ENCODE measurements around the gene CAST.
A peak's percentile ranks its signal among the peaks of the same experiment; 100 is the strongest.

The CAST gene

DNA sequence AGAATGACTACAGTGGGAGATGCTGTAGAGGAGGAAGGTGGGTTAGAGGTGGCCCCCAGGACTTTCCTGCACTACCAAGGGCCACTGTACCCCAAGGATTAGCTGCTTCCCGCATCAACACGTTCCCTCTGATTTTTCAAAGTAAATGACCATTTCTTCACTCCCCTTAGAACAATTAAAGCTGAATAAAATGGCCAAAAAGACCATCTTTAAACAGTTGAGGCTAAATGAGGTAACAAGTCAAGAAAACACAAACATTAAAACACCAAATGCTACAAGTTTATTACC, 146.3 kb downstream of the CAST start:
- TF ChIP-seq CTCF (IDR thresholded peaks at IDR 0.05; ENCODE audit: low read depth, low read length, poor library complexity, severe bottlenecking) = no peak
- TF ChIP-seq EZH2phosphoT487 (IDR thresholded peaks at IDR 0.05; ENCODE audit: borderline replicate concordance, low read length) = no peak

DNA sequence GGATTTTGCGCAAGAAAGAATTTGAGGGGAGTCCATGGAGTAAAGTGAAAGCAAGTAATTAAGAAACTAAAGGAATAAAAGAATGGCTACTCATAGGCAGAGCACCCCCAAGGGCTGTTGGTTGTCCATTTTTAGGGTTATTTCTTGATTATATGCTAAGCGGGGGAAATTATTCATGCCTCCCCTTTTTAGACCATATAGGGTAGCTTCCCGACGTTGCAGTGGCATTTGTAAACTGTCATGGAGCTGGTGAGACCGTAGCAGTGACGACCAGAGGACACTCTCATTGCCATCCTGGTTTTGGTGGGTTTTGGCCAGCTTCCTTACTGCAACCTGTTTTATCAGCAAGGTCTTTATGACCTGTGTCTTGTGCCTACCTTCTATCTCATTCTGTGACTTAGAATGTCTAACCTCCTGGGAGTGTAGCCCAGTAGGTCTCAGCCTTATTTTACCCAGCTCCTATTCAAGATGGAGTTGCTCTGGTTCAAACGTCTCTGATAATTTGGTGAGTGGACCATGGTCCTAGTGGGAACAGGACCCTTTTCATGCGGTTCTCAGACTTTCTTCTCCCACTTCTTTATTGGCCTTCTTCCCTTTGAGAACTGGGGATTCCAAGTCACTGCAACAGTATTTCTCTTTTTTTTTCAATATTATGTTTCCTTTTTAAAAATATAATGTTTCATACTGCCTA, 146.8 kb downstream of the CAST start:
- peak overlapping the region; percentile 80 for H3K4me2 ChIP-seq (ENCODE audit: low read length)

More for the DNA sequence above, 146.3 kb downstream of the CAST start:
- peak overlapping the region; percentile 95 for H3K4me3 ChIP-seq (ENCODE audit: low read length)
- no peaks in the 10 kb centered on the region for H3K9me3 ChIP-seq (ENCODE audit: control insufficient read depth, insufficient read depth, low read length)
- H4K20me1 ChIP-seq (ENCODE audit: control insufficient read depth, insufficient read depth, low read depth, low read length) = no peaks in the 10 kb centered on the region
- no peaks in the 10 kb centered on the region for H3K9me2 ChIP-seq (replicated peaks; ENCODE audit: control insufficient read depth, low read length)
- peak overlapping the region; percentile 76 for H3K27ac ChIP-seq (ENCODE audit: low read depth, low read length)
- peaks cover 9% of the 10 kb centered on the region for H3K36me3 ChIP-seq (ENCODE audit: control insufficient read depth, low read length)
- H3F3A ChIP-seq (ENCODE audit: control insufficient read depth, insufficient read depth) = no peaks in the 10 kb centered on the region
- peak overlapping the region; percentile 80 for H3K4me2 ChIP-seq (ENCODE audit: low read length)
- H3K79me2 ChIP-seq (ENCODE audit: control insufficient read depth, low read length) = peaks cover 41% of the 10 kb centered on the region
- no peaks in the 10 kb centered on the region for H3K27me3 ChIP-seq (ENCODE audit: control insufficient read depth, low read length)
- peaks cover 29% of the 10 kb centered on the region for H3K4me1 ChIP-seq (ENCODE audit: control insufficient read depth, low read length)

DNA sequence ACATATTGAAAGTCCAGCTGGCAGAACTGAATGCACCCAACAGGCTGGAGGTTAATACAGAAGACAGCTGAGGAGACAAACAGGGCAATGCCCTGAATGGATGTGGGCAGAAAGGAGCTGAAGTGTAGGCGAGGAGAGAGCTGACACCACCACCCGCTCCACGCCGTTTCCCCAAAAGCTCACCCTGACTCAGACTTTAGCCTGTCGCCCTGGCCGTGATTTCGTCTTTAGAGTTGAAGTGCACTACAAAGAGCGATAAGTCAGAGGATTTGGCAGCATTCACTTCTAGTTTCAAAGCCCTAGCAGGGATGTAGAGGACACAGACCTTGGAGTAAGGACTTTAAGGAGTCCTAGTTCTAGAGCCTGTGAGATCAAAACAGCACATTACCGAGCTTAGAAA, 147.7 kb downstream of the CAST start:
- Histone ChIP-seq H3K4me2 (ENCODE audit: low read length) (no peak overlapping the region), H3K79me2 (ENCODE audit: control insufficient read depth, low read length) (peaks cover 28% of the 10 kb centered on the region), H3K4me1 (ENCODE audit: control insufficient read depth, low read length) (peaks cover 25% of the 10 kb centered on the region), H3F3A (ENCODE audit: control insufficient read depth, insufficient read depth) (no peaks in the 10 kb centered on the region), H3K27me3 (ENCODE audit: control insufficient read depth, low read length) (no peaks in the 10 kb centered on the region), H3K9me2 (replicated peaks; ENCODE audit: control insufficient read depth, low read length) (no peaks in the 10 kb centered on the region), H3K36me3 (ENCODE audit: control insufficient read depth, low read length) (no peaks in the 10 kb centered on the region), H3K9me3 (ENCODE audit: control insufficient read depth, insufficient read depth, low read length) (no peaks in the 10 kb centered on the region), H3K27ac (ENCODE audit: low read depth, low read length) (no peak overlapping the region), H4K20me1 (ENCODE audit: control insufficient read depth, insufficient read depth, low read depth, low read length) (no peaks in the 10 kb centered on the region), H3K4me3 (ENCODE audit: low read length) (no peak overlapping the region)
- TF ChIP-seq CTCF (IDR thresholded peaks at IDR 0.05; ENCODE audit: low read depth, low read length, poor library complexity, severe bottlenecking) (no peak), EZH2phosphoT487 (IDR thresholded peaks at IDR 0.05; ENCODE audit: borderline replicate concordance, low read length) (no peak)

More for the DNA sequence above, 146.8 kb downstream of the CAST start:
- H3K4me3 ChIP-seq (ENCODE audit: low read length) = peak overlapping the region; percentile 95
- no peak overlapping the region for H3K27ac ChIP-seq (ENCODE audit: low read depth, low read length)
- H3K27me3 ChIP-seq (ENCODE audit: control insufficient read depth, low read length) = no peaks in the 10 kb centered on the region
- peaks cover 3% of the 10 kb centered on the region for H3K36me3 ChIP-seq (ENCODE audit: control insufficient read depth, low read length)
- H4K20me1 ChIP-seq (ENCODE audit: control insufficient read depth, insufficient read depth, low read depth, low read length) = no peaks in the 10 kb centered on the region
- peaks cover 25% of the 10 kb centered on the region for H3K4me1 ChIP-seq (ENCODE audit: control insufficient read depth, low read length)
- H3K9me2 ChIP-seq (replicated peaks; ENCODE audit: control insufficient read depth, low read length) = no peaks in the 10 kb centered on the region
- TF ChIP-seq EZH2phosphoT487 (IDR thresholded peaks at IDR 0.05; ENCODE audit: borderline replicate concordance, low read length) (no peak), CTCF (IDR thresholded peaks at IDR 0.05; ENCODE audit: low read depth, low read length, poor library complexity, severe bottlenecking) (no peak)
- no peaks in the 10 kb centered on the region for H3K9me3 ChIP-seq (ENCODE audit: control insufficient read depth, insufficient read depth, low read length)
- H3F3A ChIP-seq (ENCODE audit: control insufficient read depth, insufficient read depth) = no peaks in the 10 kb centered on the region
- peaks cover 35% of the 10 kb centered on the region for H3K79me2 ChIP-seq (ENCODE audit: control insufficient read depth, low read length)
